Parathyroid adenoma (tissue), 2 donors: ENCODE data around the gene CLEC17A.

Experiments
- H2AFZ ChIP-seq: fragments of 300-600 bp; sonication (generic); one replicate; pipeline ENCODE4 v1.7.0; 2017; ENCODE audit warnings: antibody characterized with exemption, mild to moderate bottlenecking
- H3K27ac ChIP-seq: fragments of 300-600 bp; sonication (generic); one replicate; pipeline ENCODE4 v1.7.0; 2017
- H3K27me3 ChIP-seq: fragments of 300-600 bp; sonication (generic); one replicate; pipeline ENCODE4 v1.7.0; 2017; ENCODE audit warnings: low read length; ENCODE audit not compliant: control insufficient read depth, insufficient read depth
- H3K36me3 ChIP-seq: fragments of 300-600 bp; sonication (generic); one replicate; pipeline ENCODE4 v1.7.0; 2017; ENCODE audit warnings: low read length; ENCODE audit not compliant: control insufficient read depth, insufficient read depth
- H3K4me1 ChIP-seq: fragments of 300-600 bp; sonication (generic); one replicate; pipeline ENCODE4 v1.7.0; 2017; ENCODE audit warnings: control low read depth
- H3K4me2 ChIP-seq: fragments of 300-600 bp; sonication (generic); one replicate; pipeline ENCODE4 v1.7.0; 2017; ENCODE audit warnings: low read length
- H3K4me3 ChIP-seq: fragments of 300-600 bp; sonication (generic); one replicate; pipeline ENCODE4 v1.7.0; 2017; ENCODE audit warnings: low read depth, low read length
- H3K79me2 ChIP-seq: fragments of 300-600 bp; sonication (generic); one replicate; pipeline ENCODE4 v1.7.0; 2017; ENCODE audit warnings: control low read depth
- H3K9ac ChIP-seq: fragments of 300-600 bp; sonication (generic); one replicate; pipeline ENCODE4 v1.7.0; 2017; ENCODE audit warnings: mild to moderate bottlenecking
- H3K9me3 ChIP-seq: fragments of 300-600 bp; sonication (generic); one replicate; pipeline ENCODE4 v1.7.0; 2017; ENCODE audit warnings: low read length; ENCODE audit not compliant: control insufficient read depth
- CTCF ChIP-seq: fragments of 300-600 bp; sonication (generic); IDR thresholded peaks from one replicate; pipeline ENCODE4 v1.7.0; 2017; ENCODE audit warnings: antibody characterized with exemption, mild to moderate bottlenecking
- donor health status: primary hyperparathyroidism.

Gene CLEC17A

GRCh38 chr19:14542711-14543328 is 40.1 kb upstream of the CLEC17A start:
- TF ChIP-seq CTCF: no peak
- no peak overlapping the region for H3K9ac ChIP-seq
- H3K36me3 ChIP-seq: no peaks in the 10 kb centered on the region

GRCh38 chr19:14544047-14544446 is 38.8 kb upstream of the CLEC17A start:
- Histone ChIP-seq H3K79me2 (peaks cover 76% of the 10 kb centered on the region), H3K36me3 (no peaks in the 10 kb centered on the region), H3K27me3 (no peaks in the 10 kb centered on the region), H3K9ac (no peak overlapping the region), H3K27ac (no peak overlapping the region), H3K4me3 (no peak overlapping the region), H3K4me1 (peaks cover 10% of the 10 kb centered on the region), H3K4me2 (no peak overlapping the region), H3K9me3 (no peaks in the 10 kb centered on the region), H2AFZ (no peak overlapping the region)
- no peak for TF ChIP-seq CTCF

More at GRCh38 chr19:14542711-14543328, 40.1 kb upstream of the CLEC17A start:
- no peak overlapping the region for H2AFZ ChIP-seq
- no peaks in the 10 kb centered on the region for H3K9me3 ChIP-seq
- no peak overlapping the region for H3K27ac ChIP-seq
- peaks cover 72% of the 10 kb centered on the region for H3K79me2 ChIP-seq
- H3K4me3 ChIP-seq: no peak overlapping the region
- H3K4me1 ChIP-seq: peaks cover 10% of the 10 kb centered on the region
- H3K4me2 ChIP-seq: no peak overlapping the region
- H3K27me3 ChIP-seq: no peaks in the 10 kb centered on the region

- Histone ChIP-seq H3K9ac (no peak overlapping the region), H3K4me2 (peak overlapping the region; percentile 58), H3K27ac (peak overlapping the region; percentile 50), H2AFZ (no peak overlapping the region), H3K36me3 (no peaks in the 10 kb centered on the region), H3K27me3 (no peaks in the 10 kb centered on the region), H3K4me1 (peaks cover 13% of the 10 kb centered on the region), H3K79me2 (peaks cover 69% of the 10 kb centered on the region), H3K9me3 (no peaks in the 10 kb centered on the region), H3K4me3 (peak overlapping the region; percentile 13)
- TF ChIP-seq CTCF: no peak
These were observed 37.7 kb upstream of the CLEC17A start for GRCh38 chr19:14544977-14545715.

- peaks cover 17% of the 10 kb centered on the region for H3K4me1 ChIP-seq
- no peaks in the 10 kb centered on the region for H3K36me3 ChIP-seq
- no peak overlapping the region for H2AFZ ChIP-seq
- H3K9me3 ChIP-seq: no peaks in the 10 kb centered on the region
- H3K4me2 ChIP-seq: peak overlapping the region; percentile 58
- no peak overlapping the region for H3K9ac ChIP-seq
- peak overlapping the region; percentile 50 for H3K27ac ChIP-seq
- no peak for TF ChIP-seq CTCF
- H3K4me3 ChIP-seq: peak overlapping the region; percentile 13
- H3K27me3 ChIP-seq: no peaks in the 10 kb centered on the region
- H3K79me2 ChIP-seq: peaks cover 67% of the 10 kb centered on the region
These were observed 37.2 kb upstream of the CLEC17A start for GRCh38 chr19:14545716-14546082.
